SK-N-SH treated with all-trans-retinoic acid at 6 μM for 48 hours (cell line): Measurements from ENCODE around the gene COL12A1.

Experiments
- ATAC-seq: fragments of 200-7000 bp; cut with Tn5 transposase; 3 replicates; pipeline ENCODE4 v1.9.1; 2020; ENCODE audit warnings: mild to moderate bottlenecking, moderate library complexity
- ARNTL ChIP-seq: fragments of 450-650 bp; formaldehyde crosslinking; IDR thresholded peaks from 2 replicates; pipeline ENCODE4 v1.5.0; 2020; ENCODE audit warnings: low read depth, mild to moderate bottlenecking, moderate library complexity, borderline replicate concordance
- BACH2 ChIP-seq: fragments of 250-450 bp; sonication (Bioruptor Pico); IDR thresholded peaks from 2 replicates; pipeline ENCODE4 v1.9.0; 2021; ENCODE audit warnings: mild to moderate bottlenecking, borderline replicate concordance
- GLIS3 ChIP-seq: fragments of 250-450 bp; sonication (Bioruptor Pico); IDR thresholded peaks from 2 replicates; pipeline ENCODE4 v1.5.0; 2020; ENCODE audit warnings: mild to moderate bottlenecking, moderate library complexity
- ISL1 ChIP-seq: fragments of 250-450 bp; sonication (Bioruptor Pico); IDR thresholded peaks from 2 replicates; pipeline ENCODE4 v2.1.2; 2022; ENCODE audit warnings: mild to moderate bottlenecking, moderate library complexity
- OSR1 ChIP-seq: fragments of 250-450 bp; sonication (Bioruptor Pico); IDR thresholded peaks from 2 replicates; pipeline ENCODE4 v1.8.0; 2022; ENCODE audit warnings: moderate library complexity, mild to moderate bottlenecking, inconsistent platforms
- PATZ1 ChIP-seq: fragments of 250-450 bp; sonication (Bioruptor Pico); IDR thresholded peaks from 2 replicates; pipeline ENCODE4 v1.8.0; 2020; ENCODE audit warnings: mild to moderate bottlenecking, moderate library complexity, borderline replicate concordance
- PPARA ChIP-seq: fragments of 250-450 bp; sonication (Bioruptor Pico); IDR thresholded peaks from 2 replicates; pipeline ENCODE4 v1.5.0; 2020; ENCODE audit warnings: mild to moderate bottlenecking, borderline replicate concordance
- RARB ChIP-seq: fragments of 250-450 bp; sonication (Bioruptor Pico); IDR thresholded peaks from 2 replicates; pipeline ENCODE4 v1.8.0; 2021; ENCODE audit warnings: mild to moderate bottlenecking, moderate library complexity
- SNAI2 ChIP-seq: fragments of 250-450 bp; sonication (Bioruptor Pico); IDR thresholded peaks from 2 replicates; pipeline ENCODE4 v1.5.0; 2020; ENCODE audit warnings: mild to moderate bottlenecking, moderate library complexity
- TCF4 ChIP-seq: fragments of 250-450 bp; sonication (Bioruptor Pico); IDR thresholded peaks from 2 replicates; pipeline ENCODE4 v1.8.0; 2021; ENCODE audit warnings: mild to moderate bottlenecking, moderate library complexity, borderline replicate concordance
- TOX ChIP-seq: fragments of 250-450 bp; sonication (Bioruptor Pico); IDR thresholded peaks from 2 replicates; pipeline ENCODE4 v1.8.0; 2021; ENCODE audit warnings: mild to moderate bottlenecking, moderate library complexity, borderline replicate concordance
- ZC3H10 ChIP-seq: fragments of 250-450 bp; sonication (Bioruptor Pico); IDR thresholded peaks from 2 replicates; pipeline ENCODE4 v1.5.1; 2021; ENCODE audit warnings: mild to moderate bottlenecking, moderate library complexity
- ZFP3 ChIP-seq: fragments of 250-450 bp; sonication (Bioruptor Pico); IDR thresholded peaks from 2 replicates; pipeline ENCODE4 v1.5.0; 2020; ENCODE audit warnings: mild to moderate bottlenecking, moderate library complexity
- ZNF565 ChIP-seq: fragments of 450-650 bp; formaldehyde crosslinking; conservative IDR thresholded peaks from 2 replicates; pipeline ENCODE4 v1.5.0; 2020; ENCODE audit warnings: low read depth, mild to moderate bottlenecking, moderate library complexity
- ZNF70 ChIP-seq: fragments of 450-650 bp; formaldehyde crosslinking; IDR thresholded peaks from 2 replicates; pipeline ENCODE4 v1.5.0; 2020; ENCODE audit warnings: mild to moderate bottlenecking, moderate library complexity
- TF ChIP-seq, protein P1 (sequence below): fragments of 250-450 bp; sonication (Bioruptor Pico); IDR thresholded peaks from 2 replicates; pipeline ENCODE4 v1.5.1; 2020; ENCODE audit warnings: low read depth, mild to moderate bottlenecking, moderate library complexity
- TF ChIP-seq, protein P2 (sequence below): fragments of 250-450 bp; sonication (Bioruptor Pico); IDR thresholded peaks from 2 replicates; pipeline ENCODE4 v1.8.0; 2021; ENCODE audit warnings: low read depth, mild to moderate bottlenecking, moderate library complexity, borderline replicate concordance
- TF ChIP-seq, protein P3 (sequence below): fragments of 250-450 bp; sonication (Bioruptor Pico); IDR thresholded peaks from 2 replicates; pipeline ENCODE4 v1.5.1; 2021; ENCODE audit warnings: mild to moderate bottlenecking, moderate library complexity
- TF ChIP-seq, protein P4 (sequence below): fragments of 250-450 bp; sonication (Bioruptor Pico); IDR thresholded peaks from 2 replicates; pipeline ENCODE4 v1.5.0; 2020; ENCODE audit warnings: mild to moderate bottlenecking, moderate library complexity

Gene COL12A1

DNA sequence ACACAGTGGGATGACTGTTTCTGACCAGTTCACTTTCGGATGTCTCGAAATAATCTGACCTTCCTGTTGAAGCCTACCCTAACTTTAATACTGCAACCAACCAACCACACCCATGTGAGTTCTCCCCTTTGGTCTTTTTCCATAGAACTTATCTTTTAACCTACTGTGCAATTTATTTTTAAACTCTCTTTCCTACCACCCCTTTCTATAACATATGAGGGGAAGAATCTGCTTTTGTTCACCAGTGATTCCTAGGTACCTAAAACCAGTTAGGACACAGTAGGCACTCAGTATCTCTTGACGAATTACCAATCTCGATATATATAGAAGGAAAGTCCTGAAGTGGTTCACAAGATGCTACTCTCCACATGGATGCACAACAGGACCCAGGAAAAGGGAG lies 30.8 kb upstream of the COL12A1 start (continued):
- no peak for TF ChIP-seq SNAI2 (CRISPR knock-in tag)
- TF ChIP-seq, all 23 proteins: peak for 0

DNA sequence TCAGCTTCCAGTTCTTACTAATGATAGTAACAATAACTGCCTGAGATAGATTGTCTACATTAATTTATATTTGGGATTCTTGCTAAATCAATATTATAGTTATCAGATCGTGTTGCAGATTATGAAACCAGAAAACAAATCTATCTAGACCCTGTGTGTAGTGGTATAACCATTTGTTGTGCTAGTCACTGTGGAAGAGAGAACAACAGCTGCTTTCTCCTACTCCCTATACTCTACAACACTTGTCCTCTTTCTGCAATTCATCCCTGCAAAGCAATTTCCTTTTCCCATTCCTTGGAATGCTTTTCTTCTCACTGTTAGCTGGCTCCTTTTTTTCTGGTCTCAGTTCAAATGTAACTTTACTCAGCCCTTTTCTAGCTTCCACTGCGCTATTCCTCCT lies 29.4 kb upstream of the COL12A1 start:
- ATAC-seq = no peak

DNA sequence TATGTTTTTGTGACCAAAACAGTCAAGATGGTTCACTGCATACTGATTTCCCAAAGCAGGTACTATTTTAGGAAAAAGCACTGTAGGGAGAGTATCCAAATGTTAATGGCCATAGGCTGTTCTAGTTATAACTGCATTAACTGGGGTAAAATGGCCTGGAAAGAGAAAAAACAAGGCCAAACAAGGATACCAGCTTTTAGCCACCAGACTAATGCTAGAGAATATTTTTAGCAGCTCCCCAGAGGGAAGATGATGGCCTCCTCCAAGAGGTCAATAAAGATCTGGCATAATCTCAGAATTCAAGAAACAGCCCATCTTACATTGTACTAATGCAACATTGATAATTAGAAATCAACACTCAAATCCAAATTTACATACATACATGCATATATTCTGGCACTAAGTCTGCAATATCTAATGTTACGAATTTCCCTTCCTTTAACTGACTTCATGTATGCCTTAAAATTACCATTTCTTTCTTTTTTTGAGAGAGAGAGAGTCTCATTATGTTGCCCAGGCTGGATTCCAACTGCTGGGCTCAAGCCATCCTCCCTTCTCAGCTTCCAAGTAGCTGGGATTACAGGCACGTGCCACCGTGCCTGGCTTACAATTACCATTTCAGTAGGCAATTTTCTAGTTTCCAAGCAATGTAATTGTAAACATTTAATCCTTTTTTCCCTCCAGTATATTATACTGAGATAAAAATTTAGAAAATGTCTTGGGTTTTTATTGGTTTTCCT lies 28.4 kb upstream of the COL12A1 start:
- no peak for ATAC-seq
- TF ChIP-seq, protein P1, sequence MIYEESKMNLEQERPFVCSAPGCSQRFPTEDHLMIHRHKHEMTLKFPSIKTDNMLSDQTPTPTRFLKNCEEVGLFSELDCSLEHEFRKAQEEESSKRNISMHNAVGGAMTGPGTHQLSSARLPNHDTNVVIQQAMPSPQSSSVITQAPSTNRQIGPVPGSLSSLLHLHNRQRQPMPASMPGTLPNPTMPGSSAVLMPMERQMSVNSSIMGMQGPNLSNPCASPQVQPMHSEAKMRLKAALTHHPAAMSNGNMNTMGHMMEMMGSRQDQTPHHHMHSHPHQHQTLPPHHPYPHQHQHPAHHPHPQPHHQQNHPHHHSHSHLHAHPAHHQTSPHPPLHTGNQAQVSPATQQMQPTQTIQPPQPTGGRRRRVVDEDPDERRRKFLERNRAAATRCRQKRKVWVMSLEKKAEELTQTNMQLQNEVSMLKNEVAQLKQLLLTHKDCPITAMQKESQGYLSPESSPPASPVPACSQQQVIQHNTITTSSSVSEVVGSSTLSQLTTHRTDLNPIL (CRISPR knock-in tag) = no peak
- TF ChIP-seq, protein P2, sequence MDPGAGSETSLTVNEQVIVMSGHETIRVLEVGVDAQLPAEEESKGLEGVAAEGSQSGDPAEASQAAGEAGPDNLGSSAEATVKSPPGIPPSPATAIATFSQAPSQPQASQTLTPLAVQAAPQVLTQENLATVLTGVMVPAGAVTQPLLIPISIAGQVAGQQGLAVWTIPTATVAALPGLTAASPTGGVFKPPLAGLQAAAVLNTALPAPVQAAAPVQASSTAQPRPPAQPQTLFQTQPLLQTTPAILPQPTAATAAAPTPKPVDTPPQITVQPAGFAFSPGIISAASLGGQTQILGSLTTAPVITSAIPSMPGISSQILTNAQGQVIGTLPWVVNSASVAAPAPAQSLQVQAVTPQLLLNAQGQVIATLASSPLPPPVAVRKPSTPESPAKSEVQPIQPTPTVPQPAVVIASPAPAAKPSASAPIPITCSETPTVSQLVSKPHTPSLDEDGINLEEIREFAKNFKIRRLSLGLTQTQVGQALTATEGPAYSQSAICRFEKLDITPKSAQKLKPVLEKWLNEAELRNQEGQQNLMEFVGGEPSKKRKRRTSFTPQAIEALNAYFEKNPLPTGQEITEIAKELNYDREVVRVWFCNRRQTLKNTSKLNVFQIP (CRISPR knock-in tag) = no peak
- TF ChIP-seq GLIS3 (CRISPR knock-in tag) (no peak), TCF4 (no peak), SNAI2 (CRISPR knock-in tag) (no peak), ZC3H10 (CRISPR knock-in tag) (no peak)

More for the DNA sequence above, 29.4 kb upstream of the COL12A1 start:
- TF ChIP-seq PPARA (CRISPR knock-in tag) (no peak), SNAI2 (CRISPR knock-in tag) (no peak), TOX (CRISPR knock-in tag) (no peak), TCF4 (no peak), ARNTL (CRISPR knock-in tag) (no peak), GLIS3 (CRISPR knock-in tag) (no peak), OSR1 (CRISPR knock-in tag) (no peak), ZNF565 (CRISPR knock-in tag) (no peak), BACH2 (CRISPR knock-in tag) (no peak), RARB (CRISPR knock-in tag) (no peak), ZFP3 (CRISPR knock-in tag) (no peak), ISL1 (CRISPR knock-in tag) (no peak), ZC3H10 (CRISPR knock-in tag) (no peak), ZNF70 (no peak)
- TF ChIP-seq, protein P3, sequence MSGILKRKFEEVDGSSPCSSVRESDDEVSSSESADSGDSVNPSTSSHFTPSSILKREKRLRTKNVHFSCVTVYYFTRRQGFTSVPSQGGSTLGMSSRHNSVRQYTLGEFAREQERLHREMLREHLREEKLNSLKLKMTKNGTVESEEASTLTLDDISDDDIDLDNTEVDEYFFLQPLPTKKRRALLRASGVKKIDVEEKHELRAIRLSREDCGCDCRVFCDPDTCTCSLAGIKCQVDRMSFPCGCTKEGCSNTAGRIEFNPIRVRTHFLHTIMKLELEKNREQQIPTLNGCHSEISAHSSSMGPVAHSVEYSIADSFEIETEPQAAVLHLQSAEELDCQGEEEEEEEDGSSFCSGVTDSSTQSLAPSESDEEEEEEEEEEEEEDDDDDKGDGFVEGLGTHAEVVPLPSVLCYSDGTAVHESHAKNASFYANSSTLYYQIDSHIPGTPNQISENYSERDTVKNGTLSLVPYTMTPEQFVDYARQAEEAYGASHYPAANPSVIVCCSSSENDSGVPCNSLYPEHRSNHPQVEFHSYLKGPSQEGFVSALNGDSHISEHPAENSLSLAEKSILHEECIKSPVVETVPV (CRISPR knock-in tag) = no peak
- TF ChIP-seq, protein P4, sequence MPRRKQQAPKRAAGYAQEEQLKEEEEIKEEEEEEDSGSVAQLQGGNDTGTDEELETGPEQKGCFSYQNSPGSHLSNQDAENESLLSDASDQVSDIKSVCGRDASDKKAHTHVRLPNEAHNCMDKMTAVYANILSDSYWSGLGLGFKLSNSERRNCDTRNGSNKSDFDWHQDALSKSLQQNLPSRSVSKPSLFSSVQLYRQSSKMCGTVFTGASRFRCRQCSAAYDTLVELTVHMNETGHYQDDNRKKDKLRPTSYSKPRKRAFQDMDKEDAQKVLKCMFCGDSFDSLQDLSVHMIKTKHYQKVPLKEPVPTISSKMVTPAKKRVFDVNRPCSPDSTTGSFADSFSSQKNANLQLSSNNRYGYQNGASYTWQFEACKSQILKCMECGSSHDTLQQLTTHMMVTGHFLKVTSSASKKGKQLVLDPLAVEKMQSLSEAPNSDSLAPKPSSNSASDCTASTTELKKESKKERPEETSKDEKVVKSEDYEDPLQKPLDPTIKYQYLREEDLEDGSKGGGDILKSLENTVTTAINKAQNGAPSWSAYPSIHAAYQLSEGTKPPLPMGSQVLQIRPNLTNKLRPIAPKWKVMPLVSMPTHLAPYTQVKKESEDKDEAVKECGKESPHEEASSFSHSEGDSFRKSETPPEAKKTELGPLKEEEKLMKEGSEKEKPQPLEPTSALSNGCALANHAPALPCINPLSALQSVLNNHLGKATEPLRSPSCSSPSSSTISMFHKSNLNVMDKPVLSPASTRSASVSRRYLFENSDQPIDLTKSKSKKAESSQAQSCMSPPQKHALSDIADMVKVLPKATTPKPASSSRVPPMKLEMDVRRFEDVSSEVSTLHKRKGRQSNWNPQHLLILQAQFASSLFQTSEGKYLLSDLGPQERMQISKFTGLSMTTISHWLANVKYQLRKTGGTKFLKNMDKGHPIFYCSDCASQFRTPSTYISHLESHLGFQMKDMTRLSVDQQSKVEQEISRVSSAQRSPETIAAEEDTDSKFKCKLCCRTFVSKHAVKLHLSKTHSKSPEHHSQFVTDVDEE = no peak

DNA sequence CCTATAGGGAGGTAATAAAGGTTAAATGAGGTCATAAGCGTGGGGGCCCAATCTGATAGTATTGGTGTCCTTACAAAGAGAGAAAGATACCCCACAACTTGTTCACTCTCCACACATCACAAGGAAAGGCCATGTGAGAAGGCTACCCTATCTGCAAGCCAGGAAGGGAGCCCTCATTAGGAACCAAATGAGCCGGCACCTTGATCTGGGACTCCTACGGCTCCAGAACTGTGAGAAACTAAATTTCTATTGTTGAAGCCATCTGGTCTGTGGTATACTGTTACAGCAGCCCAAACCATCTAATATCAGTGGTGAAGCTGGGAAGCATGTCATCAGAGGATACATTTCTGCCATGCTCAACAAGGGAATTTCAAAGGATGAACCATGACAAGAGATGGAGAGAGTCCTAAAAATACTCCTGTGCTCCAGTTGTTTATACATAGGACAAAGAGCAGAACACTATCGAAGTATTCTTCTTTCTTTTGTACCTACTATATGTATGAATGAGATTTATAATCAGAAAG lies 27.3 kb upstream of the COL12A1 start:
- no peak for ATAC-seq
- no peak for TF ChIP-seq RARB (CRISPR knock-in tag)
- TF ChIP-seq BACH2 (CRISPR knock-in tag) = no peak
- TF ChIP-seq, protein P1 (CRISPR knock-in tag) = no peak
- TF ChIP-seq PATZ1 (CRISPR knock-in tag) = no peak
- no peak for TF ChIP-seq ISL1 (CRISPR knock-in tag)
- TF ChIP-seq TCF4 = no peak
- TF ChIP-seq, protein P3 (CRISPR knock-in tag) = no peak
